HS-27A (cell line): ENCODE data around the gene CCDC70.

Source experiments
- DNase-seq: peaks from one replicate; pipeline ENCODE4 v3.0.0-alpha.2; 2012; ENCODE audit warnings: low read depth, missing footprints

Gene CCDC70

GRCh38 chr13:51829568-51829899 is 32.2 kb upstream of the CCDC70 start:
- no peak for DNase-seq

- DNase-seq, result no peak
Measured at GRCh38 chr13:51831519-51831918, 30.2 kb upstream of the CCDC70 start.

DNA sequence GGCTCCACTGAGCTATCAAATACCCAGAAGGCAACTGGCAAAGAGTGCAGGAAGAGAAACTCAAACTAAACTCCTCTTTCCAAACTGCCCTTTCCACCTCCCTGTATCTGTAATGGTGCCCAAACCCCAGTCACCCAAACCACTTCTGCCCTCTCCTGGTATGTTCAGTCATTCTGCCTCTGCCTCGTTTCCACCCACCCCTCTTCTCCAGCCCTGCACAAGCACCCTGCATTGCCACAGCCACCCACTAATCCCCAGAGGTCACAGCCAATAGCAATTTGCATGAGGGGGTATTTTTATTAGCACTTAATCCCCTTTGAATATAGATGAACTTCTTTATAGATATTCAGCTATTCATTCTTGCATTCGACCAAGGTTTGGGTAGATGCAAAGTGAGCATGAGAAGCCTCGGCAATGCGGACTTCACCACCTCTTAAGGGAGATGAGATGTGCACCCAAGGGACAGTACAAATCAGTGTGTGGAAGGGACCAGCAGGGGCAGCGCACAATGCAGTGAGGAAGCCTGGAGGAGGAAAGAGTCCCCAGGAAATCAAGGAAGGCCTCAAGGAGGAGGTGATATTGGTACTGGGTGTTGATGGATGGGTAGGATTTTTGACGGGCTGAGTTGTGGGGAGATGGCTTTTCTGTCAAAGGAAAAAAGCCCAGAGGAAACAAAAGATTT is 29.2 kb upstream of the CCDC70 start:
- DNase-seq, result no peak

GRCh38 chr13:51833980-51834379 is 27.8 kb upstream of the CCDC70 start:
- no peak for DNase-seq

DNA sequence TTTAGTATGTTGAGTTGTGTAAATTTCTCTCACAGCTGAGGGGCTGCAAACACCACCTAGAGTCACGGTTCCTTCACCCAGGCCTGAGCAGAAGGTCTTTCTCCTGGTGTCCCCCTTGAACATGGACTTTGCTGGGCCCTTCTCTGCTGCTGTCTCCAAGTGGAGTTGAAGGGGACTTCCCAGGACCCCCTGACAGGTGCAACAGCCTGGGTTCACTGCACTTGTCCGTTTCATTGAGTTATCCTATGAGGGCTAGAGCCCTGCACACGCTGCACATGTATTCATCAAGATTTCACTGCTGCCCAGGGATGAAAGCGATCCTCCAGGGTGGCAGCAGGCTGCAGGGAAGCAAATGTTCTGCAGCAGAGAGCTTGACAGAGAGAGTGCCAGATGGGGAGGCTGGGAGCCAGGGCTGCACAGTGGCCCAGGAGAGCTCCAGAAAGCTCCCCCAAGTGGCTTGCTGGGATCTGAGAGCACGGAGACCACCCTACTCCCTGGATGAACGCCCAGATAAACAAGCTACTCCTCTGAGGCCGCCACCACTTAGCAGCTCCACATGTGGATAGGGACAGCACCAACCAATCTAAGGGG is 27.1 kb upstream of the CCDC70 start:
- DNase-seq, result no peak

- DNase-seq, result no peak
Measured at GRCh38 chr13:51837016-51837415, 24.8 kb upstream of the CCDC70 start.

DNA sequence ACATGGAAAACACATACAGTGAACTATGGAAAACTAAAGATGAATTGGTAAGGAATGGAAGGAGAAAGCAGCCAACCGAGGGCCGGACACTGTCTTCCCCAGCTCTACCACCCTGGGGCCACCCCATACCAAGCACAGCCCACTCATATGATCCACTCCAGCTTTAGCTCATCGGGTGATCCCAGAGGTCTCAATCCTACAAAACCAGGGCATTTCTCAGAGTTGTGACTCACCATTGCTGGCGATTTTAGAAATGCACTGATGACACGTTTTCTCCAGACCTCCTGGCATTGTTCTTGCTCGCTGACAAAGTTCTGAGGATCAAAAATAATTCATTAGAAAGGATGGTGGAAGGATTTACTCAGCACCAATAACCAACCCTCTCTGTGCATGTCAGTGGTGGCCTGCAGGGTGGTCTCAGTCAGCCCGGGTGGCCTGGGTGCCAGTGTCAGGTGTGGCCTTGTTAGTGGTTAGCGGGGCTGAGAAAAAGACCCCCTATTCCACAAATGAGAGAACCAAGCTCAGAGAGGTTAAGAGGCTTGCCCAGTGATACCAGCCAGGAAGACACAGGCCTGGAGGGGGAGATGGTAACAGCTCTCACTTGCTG is 23.4 kb upstream of the CCDC70 start:
- no peak for DNase-seq

DNA sequence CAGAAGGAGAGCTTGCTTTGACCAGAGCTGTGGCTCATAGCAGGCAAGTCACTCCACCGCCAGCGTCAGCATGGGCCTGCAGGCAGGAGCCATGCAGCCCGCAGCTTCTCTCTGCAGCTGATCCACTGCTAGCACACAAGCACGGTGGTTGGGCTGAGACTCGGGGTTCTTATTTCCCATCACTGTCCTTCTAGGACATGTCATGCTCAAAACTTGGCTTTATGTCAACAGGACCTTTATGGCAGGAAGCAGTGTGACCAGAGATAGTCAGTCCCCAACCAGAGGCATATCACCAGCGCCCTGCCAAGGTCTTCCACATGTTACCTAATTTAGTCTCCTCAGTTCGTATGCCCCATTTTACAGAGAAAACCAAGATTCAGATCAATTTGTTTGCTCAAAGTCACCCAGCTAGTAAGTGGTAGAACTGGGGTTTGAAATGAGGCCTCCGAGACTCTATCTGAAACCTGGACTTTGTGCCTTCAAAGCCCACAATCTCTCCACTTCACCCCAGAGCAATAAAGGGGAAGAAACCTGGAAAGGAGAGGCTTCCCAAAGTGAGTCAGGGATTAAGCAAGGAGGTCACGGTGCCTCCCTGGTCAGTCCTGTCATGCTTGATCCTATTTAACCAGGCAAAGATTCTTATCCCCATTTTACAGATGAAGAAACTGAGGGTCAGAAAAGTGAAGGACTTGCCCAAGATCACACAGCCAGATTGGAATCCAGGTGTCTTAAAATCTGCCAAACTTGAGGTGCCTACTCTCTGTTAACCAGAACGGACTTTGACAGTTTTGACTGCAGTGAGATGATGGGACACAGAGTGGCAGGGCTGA is 21.8 kb upstream of the CCDC70 start:
- no peak for DNase-seq

GRCh38 chr13:51840917-51841316 is 20.9 kb upstream of the CCDC70 start:
- no peak for DNase-seq

GRCh38 chr13:51841732-51842131 is 20.0 kb upstream of the CCDC70 start:
- no peak for DNase-seq

GRCh38 chr13:51843529-51843928 is 18.2 kb upstream of the CCDC70 start:
- DNase-seq, result no peak

- peak; percentile 15 for DNase-seq
Measured at GRCh38 chr13:51844862-51845573, 16.8 kb upstream of the CCDC70 start, which contains the start of gene TMEM272. Gene TMEM272 (minus strand): TSS chr13:51845177. CDS start chr13:51838530, 6,647 bp downstream.

DNA sequence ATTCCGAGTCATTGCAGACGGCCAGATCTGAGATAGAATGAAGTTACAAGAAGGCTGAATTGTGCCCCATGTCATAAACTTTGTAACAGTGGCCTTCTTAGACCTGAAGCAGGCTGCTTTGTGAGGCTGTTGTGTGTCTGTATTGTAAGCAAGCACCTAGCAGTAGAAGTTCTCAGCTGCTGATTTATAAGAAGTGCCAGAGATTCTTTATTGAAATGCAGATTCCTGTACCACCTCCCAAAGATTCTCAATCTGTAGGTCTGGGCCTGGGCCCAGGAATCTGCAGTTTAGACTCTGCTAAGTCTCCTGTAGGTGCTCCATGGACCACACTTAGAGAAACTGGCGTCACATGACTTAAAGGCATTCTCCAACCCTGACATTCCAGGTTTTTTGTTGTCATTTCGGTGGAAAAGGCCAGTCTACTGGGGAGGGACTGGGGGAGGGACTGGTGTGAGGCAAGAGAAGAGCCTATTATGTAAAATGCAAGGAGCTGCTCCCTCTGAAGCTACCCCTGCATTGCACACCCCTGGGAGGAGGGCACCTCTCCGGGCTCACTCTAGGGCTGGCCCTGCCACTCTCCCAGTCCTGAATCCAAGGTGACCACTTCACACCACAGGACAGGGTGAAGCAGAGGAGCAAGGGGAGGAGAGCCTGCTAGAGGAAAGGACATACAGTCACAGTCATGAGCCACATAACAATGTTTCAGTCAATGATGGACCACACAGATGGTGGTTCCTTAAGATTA is 16.0 kb upstream of the CCDC70 start:
- no peak for DNase-seq

GRCh38 chr13:51846756-51847155 is 15.0 kb upstream of the CCDC70 start:
- no peak for DNase-seq

GRCh38 chr13:51848674-51849073 is 13.1 kb upstream of the CCDC70 start:
- DNase-seq, result no peak

DNA sequence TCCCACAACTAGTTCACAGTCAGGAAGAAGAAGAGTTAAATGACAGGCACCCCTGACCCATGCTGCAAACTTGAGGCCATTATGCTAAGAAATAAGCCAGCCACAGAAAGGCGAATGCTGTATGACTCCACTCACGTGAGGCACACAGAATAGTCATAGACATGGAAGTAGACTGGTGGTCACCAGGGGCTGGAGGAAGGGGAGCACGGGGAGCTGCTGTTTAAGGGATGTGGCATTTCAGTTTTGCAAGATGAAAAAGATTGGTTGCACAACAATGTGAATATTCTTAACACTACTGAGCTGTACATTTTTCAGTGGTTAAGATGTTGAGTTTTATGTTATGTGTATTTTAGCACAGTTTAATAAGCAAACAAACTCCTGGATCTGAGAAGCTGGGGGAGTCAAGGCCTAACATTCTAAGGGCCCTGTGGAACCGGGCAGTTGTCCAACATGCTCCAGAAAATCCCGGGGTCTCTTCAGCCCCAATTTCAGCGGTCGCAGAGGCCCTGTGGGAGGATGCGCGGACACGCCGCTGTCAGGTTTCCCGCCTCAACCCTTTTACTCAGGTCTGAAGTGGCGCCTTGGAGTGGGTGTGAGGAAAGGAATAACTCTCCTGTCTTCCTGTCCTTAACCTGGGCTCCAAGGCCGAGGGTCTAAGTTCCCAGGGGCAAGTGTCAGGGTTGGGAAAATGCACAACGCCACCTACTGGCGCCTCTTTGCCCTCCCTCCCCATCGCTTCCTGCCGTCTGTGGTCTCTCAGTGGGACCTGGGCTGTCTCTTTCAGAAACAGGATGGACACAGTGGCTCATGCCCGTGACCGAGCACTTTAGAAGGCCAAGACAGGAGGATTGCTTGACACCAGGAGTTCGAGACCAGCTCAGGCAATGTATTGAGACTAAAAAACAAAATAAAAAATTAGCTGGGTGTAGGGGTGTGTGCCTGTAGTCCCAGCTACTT is 12.3 kb upstream of the CCDC70 start:
- no peak for DNase-seq

DNA sequence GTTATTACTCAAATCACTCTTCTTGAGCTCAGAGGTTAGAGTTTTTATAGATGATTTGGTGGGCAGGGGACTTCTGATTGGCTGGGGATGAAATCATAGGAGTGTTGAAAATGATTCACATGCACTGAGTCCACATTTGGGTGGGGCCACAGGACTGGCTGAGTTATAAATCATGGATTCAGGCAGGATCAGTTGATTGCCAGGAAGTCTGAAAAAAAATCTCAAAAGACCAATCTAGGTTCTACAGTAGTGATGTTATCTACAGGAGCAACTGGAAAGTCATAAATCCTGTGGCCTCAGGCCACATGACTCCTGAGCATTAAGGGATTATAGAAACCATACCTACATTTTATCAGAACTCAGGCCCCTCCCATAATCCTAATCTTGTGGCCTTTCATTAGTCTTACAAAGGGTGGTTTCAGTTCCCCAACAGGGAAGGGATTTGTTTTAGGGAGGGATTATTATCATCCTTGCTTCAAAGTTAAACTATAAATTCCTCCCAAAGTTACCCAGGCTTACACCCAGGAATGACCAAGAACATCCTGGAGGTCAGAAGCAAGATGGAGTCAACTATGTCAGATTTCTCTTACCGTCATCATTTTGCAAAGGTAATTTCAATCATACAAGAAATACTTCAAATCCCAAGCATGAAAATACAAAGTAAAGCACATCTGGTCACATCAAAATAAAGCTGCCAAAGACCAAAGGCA is 5.6 kb upstream of the CCDC70 start:
- DNase-seq, result no peak

- DNase-seq, result no peak
Measured at GRCh38 chr13:51856998-51857397, 4.8 kb upstream of the CCDC70 start.

DNA sequence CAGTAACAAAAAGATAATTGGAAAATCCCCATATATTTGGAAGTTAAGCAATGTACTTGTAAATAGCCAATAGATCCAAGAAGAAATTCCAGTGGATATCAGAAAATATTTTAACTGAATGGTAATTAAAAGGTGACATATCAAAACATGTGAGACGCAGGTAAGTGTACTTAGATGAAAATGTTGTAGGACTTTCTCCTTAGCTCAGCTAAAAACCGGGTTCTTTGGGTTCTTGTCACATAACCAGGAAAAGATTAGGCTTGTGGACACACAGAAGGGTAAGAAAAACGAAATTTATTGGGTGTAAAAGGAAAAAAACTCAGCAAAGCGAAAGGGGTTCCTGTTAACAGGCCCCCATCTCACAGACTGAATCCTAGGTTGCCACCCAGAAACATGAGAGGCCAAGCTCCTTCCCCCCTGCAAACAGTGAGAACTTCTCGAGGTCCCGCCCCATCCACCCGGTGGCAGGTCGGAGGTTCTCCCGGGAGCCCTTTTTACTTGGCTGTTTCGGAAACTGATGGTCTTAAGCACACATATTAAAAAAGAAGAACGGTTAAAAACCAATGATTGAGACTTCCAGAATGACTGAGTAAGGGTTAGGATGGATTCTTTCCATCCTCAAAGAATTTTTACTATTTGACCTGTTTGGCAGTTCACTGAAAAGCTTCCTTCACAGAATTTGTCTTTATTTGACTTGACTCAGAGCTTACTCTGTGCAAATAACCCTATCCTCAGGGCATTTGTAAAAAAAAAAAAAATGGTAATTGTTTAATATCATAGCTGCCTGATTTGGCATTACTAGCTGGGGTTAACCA is 3.1 kb upstream of the CCDC70 start:
- no peak for DNase-seq
